HG03095 (cell line): Measurements from ENCODE around the gene BRD9.

ENCODE experiments used
- ATAC-seq: cut with Tn5 transposase; IDR thresholded peaks from one replicate; pipeline ENCODE4 v1.9.1; 2021; ENCODE audit warnings: moderate library complexity; ENCODE audit not compliant: unreplicated experiment

BRD9 gene

GRCh38 chr5:819078-819477, 73.5 kb downstream of the BRD9 start:
- ATAC-seq = no peak

- no peak for ATAC-seq
Observed at GRCh38 chr5:816176-816575, 76.4 kb downstream of the BRD9 start.

- ATAC-seq = no peak
Observed at GRCh38 chr5:815449-815848, 77.2 kb downstream of the BRD9 start.
